Keratinocyte (primary cell): ENCODE data around the gene WFDC5. TPM values are rescaled to one million over a fixed set of nuclear protein-coding genes. Genes with fewer than 3 reads are reported as not detected.

Source experiments
- DNase-seq: peaks from one replicate; pipeline ENCODE4 v3.0.0-alpha.2; 2011; ENCODE audit warnings: low read depth, missing footprints, low spot score
- FAIRE-seq: peaks from 2 replicates; lab custom pipeline; 2011; peaks lifted over from hg19 to GRCh38; lab: Jason Lieb, UNC
- H2AFZ ChIP-seq: 2 replicates; pipeline ENCODE4 v1.6.0; 2012; ENCODE audit warnings: low read length, control low read depth, inconsistent platforms; ENCODE audit not compliant: control insufficient read depth
- H3K27ac ChIP-seq: 2 replicates; pipeline ENCODE4 v1.5.1; 2011; ENCODE audit warnings: low read length; ENCODE audit not compliant: control insufficient read depth, insufficient read depth
- H3K27me3 ChIP-seq: 3 replicates; pipeline ENCODE4 v1.6.0; 2011; ENCODE audit warnings: low read length; ENCODE audit not compliant: control insufficient read depth, insufficient read depth; ENCODE audit errors: extremely low read depth
- H3K36me3 ChIP-seq, 2 experiments: 2 replicates in 1 of 2; 3 replicates in 1 of 2; pipeline ENCODE4 v1.5.1; 2011; ENCODE audit warnings: low read length in 2 of 2, mild to moderate bottlenecking in 1 of 2; ENCODE audit not compliant: control insufficient read depth in 2 of 2, insufficient read depth in 2 of 2; ENCODE audit errors: extremely low read depth in 1 of 2
- H3K4me1 ChIP-seq: 3 replicates; pipeline ENCODE4 v1.5.1; 2011; ENCODE audit warnings: low read length; ENCODE audit not compliant: control insufficient read depth, insufficient read depth; ENCODE audit errors: extremely low read depth
- H3K4me2 ChIP-seq: 3 replicates; pipeline ENCODE4 v1.6.0; 2011; ENCODE audit warnings: low read depth, low read length; ENCODE audit not compliant: control insufficient read depth, insufficient read depth; ENCODE audit errors: extremely low read depth
- H3K4me3 ChIP-seq, 3 experiments: fragments of 200-600 bp in 1 of 3; sonication (generic) in 1 of 3; 2 replicates in 2 of 3; 3 replicates in 1 of 3; pipeline ENCODE4 v1.5.1; 2011 to 2016; ENCODE audit warnings: low read length in 3 of 3, mild to moderate bottlenecking in 3 of 3, control low read depth in 2 of 3, inconsistent platforms in 1 of 3, low read depth in 1 of 3, mixed read lengths in 1 of 3, mixed run types in 1 of 3, moderate library complexity in 1 of 3; ENCODE audit not compliant: control insufficient read depth in 2 of 3, insufficient read depth in 2 of 3; ENCODE audit errors: extremely low read depth in 1 of 3
- H3K79me2 ChIP-seq: 2 replicates; pipeline ENCODE4 v1.6.0; 2012; ENCODE audit warnings: low read length; ENCODE audit not compliant: control insufficient read depth, insufficient read depth
- H3K9ac ChIP-seq: 3 replicates; pipeline ENCODE4 v1.6.0; 2011; ENCODE audit warnings: low read length; ENCODE audit not compliant: control insufficient read depth, insufficient read depth; ENCODE audit errors: extremely low read depth
- H3K9me1 ChIP-seq: 3 replicates; pipeline ENCODE4 v1.6.0; 2011; ENCODE audit warnings: low read length; ENCODE audit not compliant: control insufficient read depth, insufficient read depth; ENCODE audit errors: extremely low read depth
- H3K9me3 ChIP-seq: 2 replicates; pipeline ENCODE4 v1.5.1; 2012; ENCODE audit warnings: low read depth, low read length; ENCODE audit not compliant: control insufficient read depth
- H4K20me1 ChIP-seq: 3 replicates; pipeline ENCODE4 v1.6.0; 2011; ENCODE audit warnings: low read length; ENCODE audit not compliant: control insufficient read depth, insufficient read depth; ENCODE audit errors: extremely low read depth
- EZH2 ChIP-seq: IDR thresholded peaks from one replicate; pipeline ENCODE4 v1.6.1; 2012; ENCODE audit warnings: inconsistent platforms, mild to moderate bottlenecking, low read length, moderate library complexity
- dilution Hi-C: fragments of 300-500 bp; cut with MboI; formaldehyde crosslinking; loops from one replicate; pipeline ENCODE4 v1.7.0; 2020; ENCODE audit warnings: low sequenced_read_pairs; ENCODE audit not compliant: extremely low pct_ligation_motif_present
- polyA plus RNA-seq, 5 experiments: library from polyadenylated mRNA; depleted of rRNA in 3 of 5; stranded (reverse) in 3 of 5; stranded (forward) in 1 of 5; unstranded in 1 of 5; fragments of >200 nt; gene quantifications; 1 replicate in 1 of 5; 2 replicates in 3 of 5; 3 replicates in 1 of 5; pipeline versions ENCODE4 v1.2.1 to v1.2.3, GENCODE V29; 2011 to 2012; ENCODE audit warnings: missing spikeins in 2 of 5, low read depth in 1 of 5, low replicate concordance in 1 of 5
- TF ChIP-seq, protein P1 (sequence below), 3 experiments: IDR thresholded peaks in 1 of 3; conservative IDR thresholded peaks in 1 of 3; optimal IDR thresholded peaks in 1 of 3; 2 replicates in 2 of 3; 3 replicates in 1 of 3; pipeline versions ENCODE3 to v1.5.1; 2011; ENCODE audit warnings: low read length in 3 of 3, mild to moderate bottlenecking in 3 of 3, moderate library complexity in 2 of 3, control low read depth in 1 of 3, inconsistent platforms in 1 of 3; ENCODE audit not compliant: insufficient read depth in 2 of 3; ENCODE audit errors: extremely low read depth in 1 of 3

The WFDC5 gene
- polyA plus RNA-seq, 1 donor (not counting 4 experiments of a cell fraction or from before 2014, with no cell fraction given), result 5.1 TPM

DNA sequence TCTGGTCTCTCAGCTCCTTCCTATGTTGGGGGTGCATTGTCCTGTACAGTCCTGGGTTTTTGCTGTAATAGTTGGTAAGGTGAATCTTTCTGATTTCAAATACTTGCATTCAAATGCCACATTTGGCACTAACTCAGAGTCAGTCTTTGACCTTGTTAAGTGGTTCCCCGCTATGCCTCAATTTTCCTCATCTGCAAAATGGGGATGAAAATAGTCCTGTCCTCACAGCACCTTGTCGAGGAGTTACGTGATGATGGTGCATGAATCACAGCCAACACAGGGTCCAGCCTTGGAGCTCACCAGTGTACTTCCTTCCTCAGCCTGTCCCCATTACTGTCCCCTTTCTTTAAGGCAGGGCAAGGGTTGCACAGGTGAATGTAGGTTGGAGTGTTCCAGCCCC, 1.1 kb downstream of the WFDC5 start:
- H3K27me3 ChIP-seq, result no peaks in the 10 kb centered on the region
- no peaks in the 10 kb centered on the region for H3K79me2 ChIP-seq
- H3K9me1 ChIP-seq, result no peaks in the 10 kb centered on the region
- no peaks in the 10 kb centered on the region for H4K20me1 ChIP-seq
- H3K4me3 ChIP-seq, result no peak overlapping the region
- H3K9me3 ChIP-seq, result no peaks in the 10 kb centered on the region
- no peak overlapping the region for H3K4me2 ChIP-seq
- no peak overlapping the region for H3K9ac ChIP-seq
- H3K36me3 ChIP-seq, result no peaks in the 10 kb centered on the region
- dilution Hi-C loops, result no loop called here
- H2AFZ ChIP-seq, result no peak overlapping the region
- FAIRE-seq, result no peak
- H3K27ac ChIP-seq, result no peak overlapping the region
- peaks cover 22% of the 10 kb centered on the region for H3K4me1 ChIP-seq
- TF ChIP-seq, protein P1, sequence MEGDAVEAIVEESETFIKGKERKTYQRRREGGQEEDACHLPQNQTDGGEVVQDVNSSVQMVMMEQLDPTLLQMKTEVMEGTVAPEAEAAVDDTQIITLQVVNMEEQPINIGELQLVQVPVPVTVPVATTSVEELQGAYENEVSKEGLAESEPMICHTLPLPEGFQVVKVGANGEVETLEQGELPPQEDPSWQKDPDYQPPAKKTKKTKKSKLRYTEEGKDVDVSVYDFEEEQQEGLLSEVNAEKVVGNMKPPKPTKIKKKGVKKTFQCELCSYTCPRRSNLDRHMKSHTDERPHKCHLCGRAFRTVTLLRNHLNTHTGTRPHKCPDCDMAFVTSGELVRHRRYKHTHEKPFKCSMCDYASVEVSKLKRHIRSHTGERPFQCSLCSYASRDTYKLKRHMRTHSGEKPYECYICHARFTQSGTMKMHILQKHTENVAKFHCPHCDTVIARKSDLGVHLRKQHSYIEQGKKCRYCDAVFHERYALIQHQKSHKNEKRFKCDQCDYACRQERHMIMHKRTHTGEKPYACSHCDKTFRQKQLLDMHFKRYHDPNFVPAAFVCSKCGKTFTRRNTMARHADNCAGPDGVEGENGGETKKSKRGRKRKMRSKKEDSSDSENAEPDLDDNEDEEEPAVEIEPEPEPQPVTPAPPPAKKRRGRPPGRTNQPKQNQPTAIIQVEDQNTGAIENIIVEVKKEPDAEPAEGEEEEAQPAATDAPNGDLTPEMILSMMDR (optimal IDR thresholded peaks at IDR 0.05 in 1 of 3, IDR thresholded peaks at IDR 0.05 in 1 of 3, conservative IDR thresholded peaks at IDR 0.05 in 1 of 3; ENCODE audit: extremely low read depth in 1 of 3, insufficient read depth in 2 of 3, low read length in 3 of 3), result no peak
- TF ChIP-seq EZH2, result no peak
- no peak for DNase-seq

DNA sequence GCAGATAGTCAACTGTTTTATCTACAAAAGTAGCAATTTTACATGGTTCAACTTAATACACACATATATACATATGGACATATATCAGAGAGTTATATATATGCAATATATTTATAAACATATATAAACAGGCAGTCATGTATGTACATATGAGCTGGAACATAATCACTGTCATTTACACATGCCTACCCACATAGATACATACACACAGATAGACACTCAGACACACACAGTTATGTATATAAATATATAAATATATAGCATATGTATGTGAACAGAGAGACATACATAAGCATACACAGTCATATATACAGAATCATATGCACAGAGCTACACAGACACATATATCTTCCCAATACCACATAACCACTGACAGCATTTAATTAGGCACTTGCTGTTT, 2.2 kb downstream of the WFDC5 start:
- H3K9me1 ChIP-seq, result no peaks in the 10 kb centered on the region
- H2AFZ ChIP-seq, result no peak overlapping the region
- TF ChIP-seq, protein P1 (optimal IDR thresholded peaks at IDR 0.05 in 1 of 3, IDR thresholded peaks at IDR 0.05 in 1 of 3, conservative IDR thresholded peaks at IDR 0.05 in 1 of 3; ENCODE audit: extremely low read depth in 1 of 3, insufficient read depth in 2 of 3, low read length in 3 of 3), result no peak
- no peak for TF ChIP-seq EZH2
- H3K4me2 ChIP-seq, result no peak overlapping the region
- H3K4me1 ChIP-seq, result peaks cover 22% of the 10 kb centered on the region
- DNase-seq (no peak), FAIRE-seq (no peak)
- H3K79me2 ChIP-seq, result no peaks in the 10 kb centered on the region
- H3K36me3 ChIP-seq, result no peaks in the 10 kb centered on the region
- H3K27ac ChIP-seq, result no peak overlapping the region
- no peak overlapping the region for H3K4me3 ChIP-seq
- no peak overlapping the region for H3K9ac ChIP-seq
- dilution Hi-C loops, result no loop called here
- H3K27me3 ChIP-seq, result no peaks in the 10 kb centered on the region
- no peaks in the 10 kb centered on the region for H3K9me3 ChIP-seq
- no peaks in the 10 kb centered on the region for H4K20me1 ChIP-seq
